Activated T-helper 1 cell treated with anti-CD3 and anti-CD28 coated beads, Interleukin-12 subunit alpha, Interleukin-12 subunit beta, Interleukin-2, Interleukin-4 antibody, amounts not matched to agents 30 ng/mL and 10 ng/mL and 1 ng/mL, durations not matched to agents 14 hours and 24 hours and 36 hours (primary cell): Measurements from ENCODE around the gene SIPA1. TPM values are rescaled to one million over a fixed set of nuclear protein-coding genes. Genes with fewer than 3 reads are reported as not detected.
"Not testable (repeated sequence)": the region's sequence is repeated elsewhere in the genome, so short reads cannot be mapped to it uniquely, and the experiment has no call there.

Source experiments
- DNase-seq: peaks from one replicate; pipeline ENCODE4 v3.0.0; 2021; ENCODE audit warnings: low spot score
- H3K27ac Mint-ChIP-seq: one replicate; pipeline ENCODE4 v1.8.0; 2021; ENCODE audit warnings: mild to moderate bottlenecking, mixed read lengths
- H3K27me3 Mint-ChIP-seq: one replicate; pipeline ENCODE4 v1.8.0; 2022; ENCODE audit warnings: mild to moderate bottlenecking, moderate library complexity, mixed read lengths; ENCODE audit not compliant: insufficient read depth
- H3K36me3 Mint-ChIP-seq: one replicate; pipeline ENCODE4 v1.8.0; 2021; ENCODE audit warnings: low read depth, mixed read lengths
- H3K4me1 Mint-ChIP-seq: one replicate; pipeline ENCODE4 v1.8.0; 2021; ENCODE audit warnings: low read depth, mixed read lengths
- H3K4me3 Mint-ChIP-seq: one replicate; pipeline ENCODE4 v1.8.0; 2021; ENCODE audit warnings: mild to moderate bottlenecking, moderate library complexity, mixed read lengths
- H3K9me3 Mint-ChIP-seq: one replicate; pipeline ENCODE4 v1.8.0; 2021; ENCODE audit warnings: mixed read lengths
- intact Hi-C: fragments of 100-400 bp; cut with micrococcal nuclease; formaldehyde crosslinking; loops from one replicate; pipeline ENCODE4 v1.15.1; 2024
- total RNA-seq: library from RNA; stranded (reverse); gene quantifications from 2 replicates; pipeline ENCODE4 v1.2.3, GENCODE V29; 2022

Gene SIPA1
- total RNA-seq, 1 donor from 2014 or later, result 117 TPM

DNA sequence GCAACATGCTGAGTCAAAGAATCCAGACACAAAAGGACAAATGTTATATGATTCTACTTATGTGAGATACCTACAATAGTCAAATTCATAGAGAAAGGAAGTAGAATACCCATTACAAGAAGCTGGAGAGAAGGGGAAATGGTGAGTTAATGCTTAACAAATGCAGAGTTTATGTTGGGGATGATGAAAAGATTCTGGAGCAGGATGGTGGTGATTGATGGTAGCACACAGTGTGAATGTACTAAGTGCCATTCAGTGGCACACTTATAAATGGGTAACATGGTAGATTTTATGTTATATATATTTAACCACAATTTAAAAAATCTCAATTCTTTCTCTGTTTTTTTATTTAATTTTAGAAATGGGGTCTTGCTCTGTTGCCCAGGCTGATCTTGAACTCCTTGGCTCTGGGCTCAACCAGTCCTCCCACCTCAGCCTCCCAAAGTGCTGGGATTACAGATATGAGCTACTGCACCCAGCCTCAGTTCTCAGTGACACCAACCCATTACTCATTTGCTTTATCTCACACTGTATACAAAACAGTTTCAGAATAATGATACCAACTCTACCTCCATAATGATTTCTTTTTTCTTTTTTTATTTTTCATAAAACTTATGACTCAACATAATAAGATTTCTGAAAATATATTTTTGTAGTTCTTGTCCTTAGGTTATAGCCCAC is 34.4 kb downstream of the SIPA1 start:
- no peaks in the 10 kb centered on the region for H3K27me3 Mint-ChIP-seq
- no peaks in the 10 kb centered on the region for H3K36me3 Mint-ChIP-seq
- H3K9me3 Mint-ChIP-seq, result no peaks in the 10 kb centered on the region
- intact Hi-C loops, result no loop called here
- no peak overlapping the region for H3K27ac Mint-ChIP-seq
- DNase-seq, result no peak
- no peaks in the 10 kb centered on the region for H3K4me1 Mint-ChIP-seq
- no peak overlapping the region for H3K4me3 Mint-ChIP-seq

GRCh38 chr11:65672982-65673381 is 35.1 kb downstream of the SIPA1 start:
- Mint-ChIP-seq H3K27me3 (no peaks in the 10 kb centered on the region), H3K4me3 (no peak overlapping the region), H3K9me3 (no peaks in the 10 kb centered on the region), H3K27ac (no peak overlapping the region), H3K36me3 (no peaks in the 10 kb centered on the region), H3K4me1 (no peaks in the 10 kb centered on the region)
- intact Hi-C loops, result no loop called here
- no peak for DNase-seq

GRCh38 chr11:65680192-65680743 is 42.4 kb downstream of the SIPA1 start:
- no peak for DNase-seq
- no peak overlapping the region for H3K27ac Mint-ChIP-seq
- no peaks in the 10 kb centered on the region for H3K36me3 Mint-ChIP-seq
- no peak overlapping the region for H3K4me3 Mint-ChIP-seq
- H3K27me3 Mint-ChIP-seq, result peaks cover 13% of the 10 kb centered on the region
- H3K9me3 Mint-ChIP-seq, result no peaks in the 10 kb centered on the region
- H3K4me1 Mint-ChIP-seq, result no peaks in the 10 kb centered on the region
- intact Hi-C loops, result no loop called here

DNA sequence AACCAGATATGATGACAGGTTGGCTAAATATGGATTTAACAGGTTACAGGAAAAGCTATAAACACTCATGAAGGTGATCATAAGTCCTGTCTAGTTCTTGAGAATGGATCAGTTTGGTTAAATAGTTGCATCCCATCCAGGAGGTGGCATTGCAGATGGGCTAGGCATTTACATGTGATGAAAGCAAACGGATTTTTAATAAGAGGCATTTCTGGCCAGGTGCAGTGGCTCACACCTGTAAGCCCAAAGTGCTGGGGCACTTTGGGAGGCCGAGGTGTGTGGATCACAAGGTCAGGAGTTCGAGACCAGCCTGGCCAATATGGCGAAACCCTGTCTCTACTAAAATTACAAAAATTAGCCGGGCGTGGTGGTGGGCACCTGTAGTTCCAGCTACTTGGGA is 45.6 kb downstream of the SIPA1 start:
- H3K36me3 Mint-ChIP-seq, DNase-seq, H3K9me3 Mint-ChIP-seq, H3K27ac Mint-ChIP-seq, H3K4me1 Mint-ChIP-seq, H3K4me3 Mint-ChIP-seq, intact Hi-C loops: not testable (repeated sequence)
- H3K27me3 Mint-ChIP-seq, result peaks cover 13% of the 10 kb centered on the region

DNA sequence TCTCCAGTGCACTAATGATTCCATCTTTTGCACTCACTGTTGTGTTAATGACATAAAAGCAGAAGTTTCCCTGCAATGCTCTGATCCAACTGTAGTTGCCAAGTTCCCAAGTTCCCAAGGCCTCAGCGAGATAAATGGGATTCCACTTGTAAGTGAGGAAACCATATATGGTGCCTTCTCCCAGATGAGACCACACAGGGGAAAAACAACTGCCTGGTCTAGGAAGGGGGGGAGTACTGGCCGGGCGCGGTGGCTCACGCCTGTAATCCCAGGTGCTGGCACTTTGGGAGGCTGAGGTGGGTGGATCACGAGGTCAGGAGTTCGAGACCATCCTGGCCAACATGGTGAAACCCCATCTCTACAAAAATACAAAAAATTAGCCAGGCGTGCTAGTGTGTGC is 48.1 kb downstream of the SIPA1 start:
- H3K27ac Mint-ChIP-seq, result no peak overlapping the region
- intact Hi-C loops, result no loop called here
- no peak for DNase-seq
- H3K9me3 Mint-ChIP-seq, result no peaks in the 10 kb centered on the region
- H3K36me3 Mint-ChIP-seq, result no peaks in the 10 kb centered on the region
- no peak overlapping the region for H3K4me3 Mint-ChIP-seq
- no peaks in the 10 kb centered on the region for H3K4me1 Mint-ChIP-seq
- H3K27me3 Mint-ChIP-seq, result peaks cover 13% of the 10 kb centered on the region

- H3K4me1 Mint-ChIP-seq, H3K9me3 Mint-ChIP-seq, DNase-seq, H3K4me3 Mint-ChIP-seq, H3K27ac Mint-ChIP-seq, H3K27me3 Mint-ChIP-seq, H3K36me3 Mint-ChIP-seq, intact Hi-C loops: not testable (repeated sequence)
These were observed 53.9 kb downstream of the SIPA1 start for GRCh38 chr11:65691847-65692246.

GRCh38 chr11:65692367-65692766 is 54.5 kb downstream of the SIPA1 start:
- H3K9me3 Mint-ChIP-seq, result no peaks in the 10 kb centered on the region
- peaks cover 3% of the 10 kb centered on the region for H3K27me3 Mint-ChIP-seq
- no peaks in the 10 kb centered on the region for H3K4me1 Mint-ChIP-seq
- intact Hi-C loops, result no loop called here
- H3K36me3 Mint-ChIP-seq, result no peaks in the 10 kb centered on the region
- H3K4me3 Mint-ChIP-seq, result no peak overlapping the region
- H3K27ac Mint-ChIP-seq, result no peak overlapping the region
- no peak for DNase-seq

- intact Hi-C loops, result no loop called here
- Mint-ChIP-seq H3K4me1 (no peaks in the 10 kb centered on the region), H3K36me3 (no peaks in the 10 kb centered on the region), H3K27ac (no peak overlapping the region), H3K27me3 (peaks cover 7% of the 10 kb centered on the region), H3K9me3 (no peaks in the 10 kb centered on the region), H3K4me3 (no peak overlapping the region)
- no peak for DNase-seq
These were observed 57.7 kb downstream of the SIPA1 start for GRCh38 chr11:65695459-65696241.

DNA sequence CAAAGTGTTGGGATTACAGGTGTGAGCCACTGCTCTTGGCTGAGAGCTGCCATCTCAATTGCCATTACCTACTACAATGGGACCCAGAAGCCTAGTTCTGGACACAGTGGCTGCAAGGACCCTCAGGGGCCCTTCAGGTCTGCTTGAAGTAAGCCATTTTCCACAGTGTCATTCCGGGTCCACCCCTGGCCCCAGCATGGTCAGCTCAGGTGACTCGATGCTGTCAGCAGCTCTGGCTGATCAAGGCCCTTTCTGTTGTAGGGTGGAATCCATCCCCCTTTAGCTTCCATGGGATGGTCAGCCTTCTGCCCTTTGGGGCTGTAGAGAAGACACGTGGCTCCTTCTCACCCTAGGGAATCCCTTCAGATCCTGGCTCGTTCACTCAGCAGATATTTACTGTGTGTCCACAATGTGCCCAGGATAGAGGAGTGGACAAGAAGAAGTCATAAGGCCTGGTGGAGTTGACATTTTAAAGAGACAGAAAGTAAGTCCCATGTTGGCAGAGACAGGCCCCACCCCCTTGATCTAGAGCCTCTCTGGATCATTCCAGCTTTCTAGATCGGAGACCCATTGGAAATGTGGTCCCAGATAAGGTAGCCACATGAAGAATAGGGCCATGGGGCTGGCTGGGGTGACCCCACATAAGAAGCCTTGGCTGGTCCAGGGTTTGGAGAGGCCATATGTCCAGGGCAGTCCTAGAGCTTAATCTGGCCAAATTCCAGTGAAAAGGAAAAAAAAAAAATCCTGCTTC is 59.1 kb downstream of the SIPA1 start:
- intact Hi-C loops, result no loop called here
- Mint-ChIP-seq H3K36me3 (no peaks in the 10 kb centered on the region), H3K9me3 (no peaks in the 10 kb centered on the region), H3K4me1 (no peaks in the 10 kb centered on the region), H3K27me3 (peaks cover 7% of the 10 kb centered on the region), H3K27ac (no peak overlapping the region), H3K4me3 (no peak overlapping the region)
- DNase-seq, result no peak

GRCh38 chr11:65698205-65698604 is 60.3 kb downstream of the SIPA1 start:
- Mint-ChIP-seq H3K36me3 (no peaks in the 10 kb centered on the region), H3K27ac (no peak overlapping the region), H3K4me3 (no peak overlapping the region), H3K27me3 (peaks cover 8% of the 10 kb centered on the region), H3K9me3 (no peaks in the 10 kb centered on the region), H3K4me1 (no peaks in the 10 kb centered on the region)
- intact Hi-C loops, result no loop called here
- DNase-seq, result no peak

- H3K27me3 Mint-ChIP-seq, result peaks cover 6% of the 10 kb centered on the region
- no peak for DNase-seq
- no peaks in the 10 kb centered on the region for H3K36me3 Mint-ChIP-seq
- no peak overlapping the region for H3K4me3 Mint-ChIP-seq
- intact Hi-C loops, result no loop called here
- H3K27ac Mint-ChIP-seq, result no peak overlapping the region
- H3K4me1 Mint-ChIP-seq, result no peaks in the 10 kb centered on the region
- H3K9me3 Mint-ChIP-seq, result no peaks in the 10 kb centered on the region
These were observed 61.4 kb downstream of the SIPA1 start for GRCh38 chr11:65699306-65699705.

DNA sequence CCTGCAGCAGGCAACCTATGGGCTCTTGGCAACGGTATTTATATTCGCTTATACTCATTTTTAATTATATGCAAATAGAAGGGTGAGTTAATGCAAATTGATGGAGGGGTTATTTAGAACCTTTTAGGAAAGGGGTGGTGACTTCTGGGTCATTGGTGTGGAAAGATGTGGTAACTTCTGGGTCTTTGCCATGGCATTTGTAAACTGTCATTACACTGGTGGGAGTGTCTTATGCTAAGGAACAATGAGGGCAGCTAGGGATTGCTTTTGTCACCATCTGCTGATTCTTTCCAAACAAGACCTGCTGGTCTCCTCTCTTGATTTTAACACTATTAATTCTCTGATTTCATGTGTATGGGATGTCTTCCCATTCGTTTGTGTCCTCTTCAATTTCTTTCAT is 62.5 kb downstream of the SIPA1 start:
- H3K27ac Mint-ChIP-seq, result no peak overlapping the region
- peaks cover 6% of the 10 kb centered on the region for H3K27me3 Mint-ChIP-seq
- H3K4me1 Mint-ChIP-seq, result no peaks in the 10 kb centered on the region
- H3K36me3 Mint-ChIP-seq, result no peaks in the 10 kb centered on the region
- DNase-seq, result no peak
- H3K4me3 Mint-ChIP-seq, result no peak overlapping the region
- intact Hi-C loops, result no loop called here
- H3K9me3 Mint-ChIP-seq, result no peaks in the 10 kb centered on the region
